H1 (cell line): ENCODE results near the gene PGP. TPM values are rescaled to one million over a fixed set of nuclear protein-coding genes. Genes with fewer than 3 reads are reported as not detected.

Source experiments
- ATF2 ChIP-seq: IDR thresholded peaks from 2 replicates; pipeline ENCODE4 v1.6.1; 2012; ENCODE audit warnings: low read length, inconsistent platforms
- E2F6 ChIP-seq: IDR thresholded peaks from 2 replicates; pipeline ENCODE4 v1.6.1; 2012; ENCODE audit warnings: inconsistent platforms
- PHF8 ChIP-seq: fragments of 200-600 bp; sonication (generic); conservative IDR thresholded peaks from 2 replicates; pipeline ENCODE4 v1.7.1; 2012; ENCODE audit warnings: low read depth, mild to moderate bottlenecking, inconsistent platforms, low read length, moderate library complexity
- SP1 ChIP-seq: IDR thresholded peaks from 2 replicates; pipeline ENCODE4 v1.6.1; 2011; ENCODE audit warnings: low read depth, low read length
- polyA plus RNA-seq, 7 experiments: library from polyadenylated mRNA; depleted of rRNA in 3 of 7; stranded (reverse) in 5 of 7; unstranded in 2 of 7; fragments of >200 nt in 5 of 7; fragments of 200-250 nt in 2 of 7; gene quantifications; 1 replicate in 5 of 7; 2 replicates in 1 of 7; 4 replicates in 1 of 7; pipeline versions ENCODE4 v1.2.1 to v1.2.3, GENCODE V29; 2011 to 2013; ENCODE audit warnings: missing spikeins in 2 of 7, mixed read lengths in 2 of 7
- total RNA-seq: library from RNA; stranded (reverse); fragmentation: NEBNext Ultra II Directional; extraction: Animal tissue kit (Norgen Biotek cat#: 25700); gene quantifications from 2 replicates; pipeline ENCODE4 v1.2.1, GENCODE V29; 2021

The PGP gene
- total and polyA plus RNA-seq, 2 of the 8 experiments (the other 6 are each of a cell fraction or from before 2014, with no cell fraction given): 30.9 to 55.9 TPM

GRCh38 chr16:2228161-2228824, 13.7 kb upstream of the PGP start (continued):
- TF ChIP-seq ATF2 (no peak), PHF8 (no peak), E2F6 (no peak), SP1 (no peak)
